HG03520 (cell line): Measurements from ENCODE around the gene OGDH.
"Not testable (repeated sequence)": the region's sequence is repeated elsewhere in the genome, so short reads cannot be mapped to it uniquely, and the experiment has no call there.

Source experiments
- ATAC-seq: cut with Tn5 transposase; IDR thresholded peaks from one replicate; pipeline ENCODE4 v1.9.1; 2021; ENCODE audit warnings: mild to moderate bottlenecking, moderate library complexity; ENCODE audit not compliant: unreplicated experiment

OGDH gene

GRCh38 chr7:44665531-44666213 is 59.2 kb downstream of the OGDH start:
- no peak for ATAC-seq

DNA sequence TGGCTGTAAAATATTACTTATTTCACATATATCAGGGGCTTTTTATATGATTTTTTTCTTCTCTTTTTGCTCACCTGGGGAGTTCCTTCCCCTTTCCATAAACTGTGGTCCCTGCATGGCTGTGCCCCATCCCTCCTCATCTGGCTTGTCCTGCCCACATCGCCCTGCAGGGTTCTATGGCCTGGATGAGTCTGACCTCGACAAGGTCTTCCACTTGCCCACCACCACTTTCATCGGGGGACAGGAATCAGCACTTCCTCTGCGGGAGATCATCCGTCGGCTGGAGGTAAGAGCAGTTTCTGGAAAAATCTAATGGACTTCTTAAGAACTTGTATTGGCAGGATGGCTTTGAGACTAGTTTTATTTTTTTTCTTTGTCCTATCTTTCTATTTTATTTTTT is 60.1 kb downstream of the OGDH start:
- no peak for ATAC-seq

- no peak for ATAC-seq
Measured at GRCh38 chr7:44667190-44667589, 60.8 kb downstream of the OGDH start.

- no peak for ATAC-seq
Measured at GRCh38 chr7:44671069-44671468, 64.6 kb downstream of the OGDH start.

DNA sequence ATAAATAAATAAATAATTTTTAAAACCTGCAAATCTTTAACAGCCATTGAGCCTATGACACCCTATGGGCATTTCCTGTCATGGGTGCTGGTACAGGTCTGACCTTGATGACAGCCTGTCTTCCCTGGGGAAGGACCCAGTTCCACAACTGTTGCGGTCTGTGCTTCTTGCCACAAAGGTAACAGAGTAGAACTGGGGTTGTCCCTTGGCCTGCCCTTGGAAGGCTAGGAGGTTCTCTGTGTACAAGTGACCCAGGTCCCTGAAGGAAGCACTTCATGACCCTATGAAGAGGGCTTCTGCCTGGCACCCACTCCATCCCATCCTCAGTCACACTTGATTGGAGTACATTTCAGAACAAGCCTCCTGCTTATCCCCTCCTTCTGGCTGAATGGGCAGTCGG is 66.9 kb downstream of the OGDH start:
- ATAC-seq = no peak

- ATAC-seq = no peak
Measured at GRCh38 chr7:44673771-44674170, 67.3 kb downstream of the OGDH start.

GRCh38 chr7:44674381-44674780 is 68.0 kb downstream of the OGDH start:
- no peak for ATAC-seq

GRCh38 chr7:44676776-44677175 is 70.3 kb downstream of the OGDH start:
- no peak for ATAC-seq

DNA sequence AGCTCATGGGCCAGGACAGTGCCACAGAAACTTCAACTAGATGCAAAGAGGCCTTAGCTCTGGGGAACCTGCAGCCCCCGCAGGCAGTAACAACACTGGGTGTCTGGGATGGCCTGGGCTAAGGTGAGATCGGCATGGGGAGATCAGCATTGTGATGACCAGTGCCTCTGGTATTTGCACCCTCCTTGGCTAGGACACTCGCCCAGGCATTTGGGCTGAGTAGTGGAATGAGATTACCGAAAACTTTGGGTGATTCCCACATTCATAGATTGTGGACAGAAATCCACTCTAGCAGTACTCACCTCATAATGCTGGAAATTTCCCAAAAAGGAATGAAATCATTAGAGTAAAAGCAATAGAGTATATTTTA is 71.7 kb downstream of the OGDH start:
- ATAC-seq = no peak

- no peak for ATAC-seq
Measured at GRCh38 chr7:44678471-44679179, 72.2 kb downstream of the OGDH start.

DNA sequence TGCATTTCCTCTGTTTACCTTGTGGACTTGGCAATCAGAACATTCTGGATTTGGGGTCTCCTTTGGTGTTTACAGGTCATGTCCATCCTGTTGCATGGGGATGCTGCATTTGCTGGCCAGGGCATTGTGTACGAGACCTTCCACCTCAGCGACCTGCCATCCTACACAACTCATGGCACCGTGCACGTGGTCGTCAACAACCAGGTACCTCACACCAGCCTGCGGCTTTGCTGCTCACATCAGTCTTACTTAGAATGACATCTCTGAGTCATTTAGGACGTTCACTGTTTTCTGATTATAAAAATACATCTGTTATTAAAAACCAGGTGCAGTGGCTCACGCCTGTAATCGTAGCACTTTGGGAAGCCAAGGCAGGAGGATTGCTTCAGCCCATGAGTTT is 75.2 kb downstream of the OGDH start:
- ATAC-seq = no peak

DNA sequence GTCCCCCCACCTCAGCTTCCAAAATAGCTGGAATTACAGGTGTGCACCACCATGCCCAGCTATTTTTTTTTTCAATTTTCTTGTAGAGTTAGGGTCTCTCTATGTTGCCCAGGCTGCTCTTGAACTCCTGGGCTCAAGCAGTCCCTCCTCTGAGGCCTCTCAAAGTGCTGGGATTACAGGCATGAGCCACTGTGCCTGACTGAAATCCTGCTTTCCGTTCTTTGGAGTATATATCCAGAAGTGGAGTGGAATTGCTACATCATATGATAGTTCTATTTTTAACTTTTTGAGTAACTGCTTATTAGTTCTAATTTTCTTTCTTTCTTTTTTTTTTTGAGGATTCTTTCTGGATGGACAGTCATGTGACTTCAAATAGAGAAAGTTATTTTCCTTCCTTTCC is 79.3 kb downstream of the OGDH start:
- no peak for ATAC-seq

DNA sequence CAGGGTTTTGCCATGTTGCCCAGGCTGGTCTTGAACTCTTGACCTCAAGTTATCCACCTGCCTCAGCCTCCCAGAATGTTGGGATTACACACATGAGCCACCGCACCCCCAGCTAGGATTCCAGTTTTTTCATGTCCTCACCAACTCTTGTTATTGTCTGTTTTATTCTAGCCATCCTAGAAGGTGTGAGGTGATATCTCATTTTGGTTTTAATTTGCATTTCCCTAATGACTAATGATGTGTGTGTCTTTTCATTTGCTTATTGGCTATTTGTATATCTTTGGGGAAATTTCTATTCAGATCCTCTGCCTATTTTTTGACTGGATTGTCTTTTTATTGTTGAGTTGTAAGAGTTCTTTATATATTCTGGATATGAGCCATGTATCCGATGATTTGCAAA is 83.0 kb downstream of the OGDH start:
- no peak for ATAC-seq

DNA sequence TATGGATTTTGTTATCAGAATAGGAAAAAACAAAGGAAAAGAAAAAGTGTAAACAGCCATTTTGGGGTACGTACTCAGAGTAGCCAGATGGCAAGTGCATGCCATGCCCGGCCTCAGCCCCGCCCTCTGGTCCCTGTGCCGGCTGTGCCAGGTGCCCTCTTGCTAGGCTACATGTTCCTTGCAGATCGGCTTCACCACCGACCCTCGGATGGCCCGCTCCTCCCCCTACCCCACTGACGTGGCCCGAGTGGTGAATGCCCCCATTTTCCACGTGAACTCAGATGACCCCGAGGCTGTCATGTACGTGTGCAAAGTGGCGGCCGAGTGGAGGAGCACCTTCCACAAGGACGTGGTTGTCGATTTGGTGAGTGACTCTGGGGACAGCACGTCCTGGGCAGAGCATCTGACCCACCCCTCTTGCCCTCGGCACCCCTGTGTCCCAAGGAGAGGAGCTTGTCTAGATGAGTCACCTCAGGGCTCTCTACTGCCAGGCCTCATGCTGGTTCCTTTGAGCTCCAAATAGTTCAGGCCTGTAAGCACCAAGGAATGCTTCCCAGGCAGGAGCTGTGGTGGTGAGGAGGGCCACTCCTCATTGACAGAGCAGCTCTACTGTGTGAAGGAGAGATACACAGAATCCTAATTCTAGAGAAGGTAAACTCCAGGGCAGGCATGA is 87.3 kb downstream of the OGDH start:
- no peak for ATAC-seq

DNA sequence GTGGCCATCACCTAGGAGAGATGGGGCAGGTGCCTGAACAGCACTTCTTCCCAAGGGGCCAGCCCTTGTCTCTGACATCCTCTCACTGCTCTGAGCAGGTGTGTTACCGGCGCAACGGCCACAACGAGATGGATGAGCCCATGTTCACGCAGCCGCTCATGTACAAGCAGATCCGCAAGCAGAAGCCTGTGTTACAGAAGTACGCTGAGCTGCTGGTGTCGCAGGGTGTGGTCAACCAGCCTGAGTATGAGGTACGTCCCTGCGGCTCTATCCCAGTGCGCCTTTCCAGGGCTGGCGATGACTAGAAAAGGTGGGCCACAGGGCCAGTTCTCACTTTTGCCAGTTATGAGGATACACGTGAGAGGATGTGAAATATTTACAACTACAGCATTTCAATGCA is 87.9 kb downstream of the OGDH start:
- no peak for ATAC-seq

GRCh38 chr7:44694766-44695165 is 88.3 kb downstream of the OGDH start:
- no peak for ATAC-seq

DNA sequence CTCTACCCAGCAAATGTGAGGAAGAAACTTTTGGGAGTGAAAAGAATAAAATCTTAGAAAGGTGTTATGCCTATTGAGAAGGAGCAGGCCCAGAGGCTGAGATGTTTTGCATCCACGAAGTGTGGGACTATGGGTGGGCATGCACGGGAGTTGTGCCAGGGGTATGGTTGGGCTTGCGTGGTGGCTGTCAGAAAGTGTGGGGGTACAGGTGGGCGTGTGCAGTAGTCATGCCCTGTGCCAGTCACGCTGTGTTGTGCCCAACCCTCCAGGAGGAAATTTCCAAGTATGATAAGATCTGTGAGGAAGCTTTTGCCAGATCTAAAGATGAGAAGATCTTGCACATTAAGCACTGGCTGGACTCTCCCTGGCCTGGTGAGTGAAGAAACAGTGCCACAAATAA is 89.3 kb downstream of the OGDH start:
- no peak for ATAC-seq

- ATAC-seq = no peak
Measured at GRCh38 chr7:44696728-44697127, 90.3 kb downstream of the OGDH start.

DNA sequence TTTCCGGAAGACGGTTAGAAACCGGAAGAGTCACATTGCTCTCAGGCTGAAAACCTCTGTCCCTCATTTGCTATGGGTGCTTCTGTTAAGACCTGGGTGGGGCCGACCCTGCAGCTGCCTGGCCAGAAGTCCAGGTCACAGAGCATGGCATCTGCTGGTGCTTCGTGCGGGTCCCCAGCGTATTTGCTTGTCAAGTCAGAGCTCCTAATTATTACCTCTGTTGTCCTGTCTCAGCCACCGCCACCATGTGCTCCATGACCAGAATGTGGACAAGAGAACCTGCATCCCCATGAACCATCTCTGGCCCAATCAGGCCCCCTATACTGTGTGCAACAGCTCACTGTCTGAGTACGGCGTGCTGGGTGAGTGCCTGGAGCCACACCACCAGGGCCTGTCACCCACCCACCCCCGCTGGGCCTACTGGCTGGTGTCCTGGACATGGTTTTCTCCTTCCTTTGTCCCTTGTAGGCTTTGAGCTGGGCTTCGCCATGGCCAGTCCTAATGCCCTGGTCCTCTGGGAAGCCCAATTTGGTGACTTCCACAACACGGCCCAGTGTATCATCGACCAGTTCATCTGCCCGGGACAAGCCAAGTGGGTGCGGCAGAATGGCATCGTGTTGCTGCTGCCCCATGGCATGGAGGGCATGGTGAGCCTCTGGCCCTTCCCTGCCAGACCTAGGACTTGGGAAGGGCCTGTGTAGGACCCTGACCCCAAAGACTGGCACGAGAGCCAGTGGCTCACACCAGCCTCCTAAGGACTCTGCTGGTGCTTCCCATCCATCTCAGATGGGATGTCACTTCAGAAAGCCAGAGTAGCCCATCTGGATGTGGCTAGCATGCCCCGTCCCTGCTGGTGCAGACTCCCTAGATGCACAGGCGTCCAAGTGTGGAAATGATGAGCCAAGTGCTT is 91.0 kb downstream of the OGDH start:
- no peak for ATAC-seq

GRCh38 chr7:44698046-44698580 is 91.7 kb downstream of the OGDH start:
- ATAC-seq = no peak

- not testable (repeated sequence) for ATAC-seq
Measured at GRCh38 chr7:44699598-44699997, 93.2 kb downstream of the OGDH start.
